ENCODE results near the gene MEIS2. TPM values are rescaled to one million over a fixed set of nuclear protein-coding genes. Genes with fewer than 3 reads are reported as not detected.
A peak's percentile ranks its signal among the peaks of the same experiment; 100 is the strongest.

The MEIS2 gene
- total and polyA plus RNA-seq, 2 of the 13 experiments (the other 11 are each of a cell fraction or from before 2014, with no cell fraction given): 10.7 to 12.4 TPM

DNA sequence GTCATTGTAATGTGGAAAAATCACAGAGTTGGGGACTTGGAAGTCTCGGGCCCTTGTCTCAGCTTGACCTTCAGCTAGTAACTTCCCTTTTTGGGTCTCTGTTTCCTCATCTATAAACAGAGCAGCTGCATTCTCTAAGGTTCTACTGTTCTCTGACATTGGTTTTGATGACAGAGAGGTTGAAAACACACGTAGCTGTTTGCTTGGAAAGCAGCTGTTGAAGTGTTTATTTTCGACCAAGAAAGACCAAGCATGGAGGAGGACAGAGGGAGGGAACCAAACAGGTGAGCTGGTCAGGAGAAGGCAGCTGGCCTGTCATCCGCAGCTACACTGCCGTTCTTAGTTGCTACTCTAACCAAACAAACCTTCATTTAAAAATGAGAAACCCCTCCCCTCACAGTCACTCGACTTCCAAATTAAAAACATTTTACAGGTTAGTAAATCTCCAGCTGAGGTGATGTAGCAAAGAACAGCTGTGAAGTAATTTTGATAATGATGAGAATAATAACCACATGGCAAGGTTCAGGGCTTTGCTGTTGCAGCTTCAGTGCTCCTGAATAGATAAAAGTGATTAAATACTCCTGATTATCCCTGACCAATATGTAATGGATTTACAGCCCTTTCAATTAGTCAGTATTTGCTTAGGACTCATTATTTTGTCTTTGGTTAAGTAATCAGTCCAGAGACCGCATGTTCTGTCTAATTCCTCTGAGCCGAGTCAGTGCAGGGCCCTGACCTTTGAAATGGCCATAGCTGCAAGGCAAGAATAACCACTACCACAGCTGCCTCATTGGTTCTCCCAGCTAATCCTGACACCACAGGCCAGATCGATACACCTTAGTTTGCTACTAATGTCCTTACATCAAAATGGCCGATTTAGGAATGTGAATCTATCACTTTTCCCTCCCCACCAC is 65.3 kb downstream of the MEIS2 start (continued):
- TF ChIP-seq, protein P1, sequence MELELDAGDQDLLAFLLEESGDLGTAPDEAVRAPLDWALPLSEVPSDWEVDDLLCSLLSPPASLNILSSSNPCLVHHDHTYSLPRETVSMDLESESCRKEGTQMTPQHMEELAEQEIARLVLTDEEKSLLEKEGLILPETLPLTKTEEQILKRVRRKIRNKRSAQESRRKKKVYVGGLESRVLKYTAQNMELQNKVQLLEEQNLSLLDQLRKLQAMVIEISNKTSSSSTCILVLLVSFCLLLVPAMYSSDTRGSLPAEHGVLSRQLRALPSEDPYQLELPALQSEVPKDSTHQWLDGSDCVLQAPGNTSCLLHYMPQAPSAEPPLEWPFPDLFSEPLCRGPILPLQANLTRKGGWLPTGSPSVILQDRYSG (CRISPR knock-in tag; IDR thresholded peaks at IDR 0.05): no peak
- no peak for TF ChIP-seq LCORL (IDR thresholded peaks at IDR 0.05)
- no peak for TF ChIP-seq LCORL (CRISPR knock-in tag; IDR thresholded peaks at IDR 0.05)
- TF ChIP-seq ZNF292 (CRISPR knock-in tag; IDR thresholded peaks at IDR 0.05; ENCODE audit: borderline replicate concordance, low read depth): no peak
- TF ChIP-seq KLF6 (CRISPR knock-in tag; IDR thresholded peaks at IDR 0.05): no peak
- TF ChIP-seq ZBTB1 (CRISPR knock-in tag; IDR thresholded peaks at IDR 0.05; ENCODE audit: borderline replicate concordance): no peak
- TF ChIP-seq MXI1 (IDR thresholded peaks at IDR 0.05; ENCODE audit: borderline replicate concordance, low read depth, low read length): no peak
- TF ChIP-seq ZNF678 (CRISPR knock-in tag; IDR thresholded peaks at IDR 0.05): no peak
- no peak for TF ChIP-seq ATAD3A (CRISPR knock-in tag; IDR thresholded peaks at IDR 0.05)
- no peak for TF ChIP-seq ZNF615 (CRISPR knock-in tag; IDR thresholded peaks at IDR 0.05; ENCODE audit: borderline replicate concordance)
- TF ChIP-seq HNRNPLL (IDR thresholded peaks at IDR 0.05; ENCODE audit: low read depth, low read length, poor library complexity, severe bottlenecking): no peak
- TF ChIP-seq NFYC (CRISPR knock-in tag; IDR thresholded peaks at IDR 0.05): peak; percentile 30; the same call in 1 of the 2 replicates
- no peak for TF ChIP-seq MTA3 (CRISPR knock-in tag; IDR thresholded peaks at IDR 0.05)
- peak; percentile 65 for TF ChIP-seq HNF4A (CRISPR knock-in tag; IDR thresholded peaks at IDR 0.05)
- no peak for TF ChIP-seq SMYD3 (CRISPR knock-in tag; IDR thresholded peaks at IDR 0.05)
- TF ChIP-seq NFIB (CRISPR knock-in tag; IDR thresholded peaks at IDR 0.05; ENCODE audit: borderline replicate concordance): no peak
- peak; percentile 30; the same call in 1 of the 2 replicates for TF ChIP-seq HNF4G (IDR thresholded peaks at IDR 0.05; ENCODE audit: borderline replicate concordance, low read depth, low read length)
- TF ChIP-seq HNF4G (CRISPR knock-in tag; IDR thresholded peaks at IDR 0.05; ENCODE audit: borderline replicate concordance, low read depth): no peak
- TF ChIP-seq SIN3B (IDR thresholded peaks at IDR 0.05; ENCODE audit: low read length): no peak
- TF ChIP-seq KMT2A (CRISPR knock-in tag; IDR thresholded peaks at IDR 0.05): no peak
- peak; percentile 50 for TF ChIP-seq TCF7 (IDR thresholded peaks at IDR 0.05; ENCODE audit: low read depth)
- TF ChIP-seq SIN3A (IDR thresholded peaks at IDR 0.05; ENCODE audit: borderline replicate concordance, low read depth, low read length): no peak
- no peak for TF ChIP-seq ZNF564 (CRISPR knock-in tag; IDR thresholded peaks at IDR 0.05)
- TF ChIP-seq NRL (CRISPR knock-in tag; IDR thresholded peaks at IDR 0.05; ENCODE audit: borderline replicate concordance): no peak
- TF ChIP-seq ZFP1 (CRISPR knock-in tag; IDR thresholded peaks at IDR 0.05): no peak
- no peak for TF ChIP-seq KDM3A (CRISPR knock-in tag; IDR thresholded peaks at IDR 0.05; ENCODE audit: low read depth)
- TF ChIP-seq NFKBIZ (CRISPR knock-in tag; IDR thresholded peaks at IDR 0.05): no peak
- TF ChIP-seq ATRX (CRISPR knock-in tag; IDR thresholded peaks at IDR 0.05; ENCODE audit: borderline replicate concordance): no peak
- TF ChIP-seq, protein P2, sequence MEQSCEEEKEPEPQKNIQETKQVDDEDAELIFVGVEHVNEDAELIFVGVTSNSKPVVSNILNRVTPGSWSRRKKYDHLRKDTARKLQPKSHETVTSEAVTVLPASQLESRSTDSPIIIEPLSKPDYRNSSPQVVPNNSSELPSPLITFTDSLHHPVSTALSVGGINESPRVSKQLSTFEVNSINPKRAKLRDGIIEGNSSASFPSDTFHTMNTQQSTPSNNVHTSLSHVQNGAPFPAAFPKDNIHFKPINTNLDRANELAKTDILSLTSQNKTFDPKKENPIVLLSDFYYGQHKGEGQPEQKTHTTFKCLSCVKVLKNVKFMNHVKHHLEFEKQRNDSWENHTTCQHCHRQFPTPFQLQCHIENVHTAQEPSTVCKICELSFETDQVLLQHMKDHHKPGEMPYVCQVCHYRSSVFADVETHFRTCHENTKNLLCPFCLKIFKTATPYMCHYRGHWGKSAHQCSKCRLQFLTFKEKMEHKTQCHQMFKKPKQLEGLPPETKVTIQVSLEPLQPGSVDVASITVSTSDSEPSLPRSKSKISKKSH (CRISPR knock-in tag; IDR thresholded peaks at IDR 0.05; ENCODE audit: borderline replicate concordance): no peak
- TF ChIP-seq TBP (CRISPR knock-in tag; IDR thresholded peaks at IDR 0.05): no peak

Measured in HepG2 (cell line).